ENCODE data around the gene NUDT14.

NUDT14 gene

GRCh38 chr14:105135700-105136395 lies 45.3 kb downstream of the NUDT14 start:
- no peak overlapping the region for H3K27ac ChIP-seq
- no peak for TF ChIP-seq ZFX (IDR thresholded peaks at IDR 0.05; ENCODE audit: borderline replicate concordance)
- no peak for TF ChIP-seq CTCF (IDR thresholded peaks at IDR 0.05)

- no peak overlapping the region for H3K27ac ChIP-seq
- TF ChIP-seq ZFX (IDR thresholded peaks at IDR 0.05; ENCODE audit: borderline replicate concordance) (no peak), CTCF (IDR thresholded peaks at IDR 0.05) (no peak)
Measured at GRCh38 chr14:105132921-105133654, 48.0 kb downstream of the NUDT14 start.

- no peak overlapping the region for H3K27ac ChIP-seq
- TF ChIP-seq ZFX (IDR thresholded peaks at IDR 0.05; ENCODE audit: borderline replicate concordance) (no peak), CTCF (IDR thresholded peaks at IDR 0.05) (no peak)
Measured at GRCh38 chr14:105131241-105131640, 49.9 kb downstream of the NUDT14 start.

- TF ChIP-seq CTCF (IDR thresholded peaks at IDR 0.05) = no peak
- no peak for TF ChIP-seq ZFX (IDR thresholded peaks at IDR 0.05; ENCODE audit: borderline replicate concordance)
- no peak overlapping the region for H3K27ac ChIP-seq
Measured at GRCh38 chr14:105128059-105128458, 53.1 kb downstream of the NUDT14 start.

GRCh38 chr14:105126981-105127329 lies 54.2 kb downstream of the NUDT14 start:
- TF ChIP-seq CTCF (IDR thresholded peaks at IDR 0.05) (no peak), ZFX (IDR thresholded peaks at IDR 0.05; ENCODE audit: borderline replicate concordance) (no peak)
- no peak overlapping the region for H3K27ac ChIP-seq

GRCh38 chr14:105126126-105126980 lies 54.8 kb downstream of the NUDT14 start:
- no peak overlapping the region for H3K27ac ChIP-seq
- TF ChIP-seq ZFX (IDR thresholded peaks at IDR 0.05; ENCODE audit: borderline replicate concordance) (no peak), CTCF (IDR thresholded peaks at IDR 0.05) (no peak)

Data from 22Rv1 (cell line).